H1 (cell line): ENCODE data around the gene SMAD7. TPM values are rescaled to one million over a fixed set of nuclear protein-coding genes. Genes with fewer than 3 reads are reported as not detected.

Experiments used
- CTCF ChIA-PET: fragments of 300-600 bp; sonication (Branson Sonifier 250); formaldehyde crosslinking; loops from one replicate; lab custom pipeline; 2021; ENCODE audit not compliant: partially characterized antibody; lab: Charles Lee
- POLR2A ChIA-PET: fragments of 300-600 bp; sonication (Branson Sonifier 250); formaldehyde crosslinking; loops from one replicate; lab custom pipeline; 2021; ENCODE audit warnings: inconsistent platforms; ENCODE audit not compliant: partially characterized antibody; lab: Charles Lee
- DNase-seq, 2 experiments: peaks; one replicate each; pipeline versions ENCODE4 v3.0.0 to v3.0.0-alpha.2; 2010 to 2022; ENCODE audit warnings: low spot score in 2 of 2, low read depth in 1 of 2, mixed read lengths in 1 of 2
- FAIRE-seq: peaks from 2 replicates; lab custom pipeline; 2011; peaks lifted over from hg19 to GRCh38; lab: Jason Lieb, UNC
- H2AFZ ChIP-seq: 2 replicates; pipeline ENCODE4 v1.8.1; 2012; ENCODE audit warnings: low read length, inconsistent platforms
- H2AK5ac ChIP-seq: 2 replicates; pipeline ENCODE4 v1.6.1; 2013; ENCODE audit warnings: low read depth, low read length
- H2BK120ac ChIP-seq: replicated peaks from 2 replicates; pipeline ENCODE3; 2013; ENCODE audit warnings: low read depth, low read length, inconsistent platforms
- H2BK12ac ChIP-seq: 2 replicates; pipeline ENCODE4 v1.6.1; 2013; ENCODE audit warnings: low read depth, low read length
- H2BK15ac ChIP-seq: 2 replicates; pipeline ENCODE4 v1.6.1; 2013; ENCODE audit warnings: low read length
- H2BK20ac ChIP-seq: 2 replicates; pipeline ENCODE4 v1.6.1; 2013; ENCODE audit warnings: low read length
- H2BK5ac ChIP-seq: 2 replicates; pipeline ENCODE4 v1.6.1; 2013; ENCODE audit warnings: low read depth, low read length
- H3K14ac ChIP-seq: 2 replicates; pipeline ENCODE4 v1.6.1; 2013; ENCODE audit warnings: inconsistent platforms; ENCODE audit not compliant: insufficient read length
- H3K18ac ChIP-seq: 2 replicates; pipeline ENCODE4 v1.6.1; 2013; ENCODE audit warnings: low read length; ENCODE audit errors: extremely low read depth
- H3K23ac ChIP-seq: 2 replicates; pipeline ENCODE4 v1.6.1; 2013; ENCODE audit warnings: inconsistent platforms; ENCODE audit not compliant: insufficient read length
- H3K23me2 ChIP-seq: 2 replicates; pipeline ENCODE4 v1.6.1; 2013; ENCODE audit warnings: low read depth, low read length
- H3K27ac ChIP-seq: 2 replicates; pipeline ENCODE4 v1.6.1; 2011; ENCODE audit warnings: low read depth, low read length, inconsistent platforms
- H3K27me3 ChIP-seq, 4 experiments: replicated peaks in 1 of 4; 1 replicate in 1 of 4; 2 replicates in 3 of 4; pipeline versions ENCODE4 v1.6.1 to v1.8.1; 2011 to 2013; ENCODE audit warnings: low read length in 3 of 4, mild to moderate bottlenecking in 3 of 4, inconsistent platforms in 2 of 4, mixed read lengths in 2 of 4, moderate library complexity in 1 of 4; ENCODE audit not compliant: control insufficient read depth in 3 of 4, insufficient read depth in 3 of 4; ENCODE audit errors: extremely low read depth in 1 of 4
- H3K36me3 ChIP-seq, 4 experiments: 2 replicates each; pipeline versions ENCODE4 v1.6.1 to v1.8.1; 2011 to 2013; ENCODE audit warnings: mild to moderate bottlenecking in 4 of 4, low read length in 3 of 4, moderate library complexity in 2 of 4, control low read depth in 1 of 4, inconsistent platforms in 1 of 4; ENCODE audit not compliant: insufficient read depth in 4 of 4, control insufficient read depth in 2 of 4
- H3K4ac ChIP-seq: replicated peaks from 2 replicates; pipeline ENCODE3; 2013; ENCODE audit warnings: low read length, low read depth, mixed read lengths, inconsistent platforms; ENCODE audit not compliant: insufficient read length
- H3K4me1 ChIP-seq, 4 experiments: replicated peaks in 1 of 4; 1 replicate in 1 of 4; 2 replicates in 3 of 4; pipeline versions ENCODE4 v1.6.1 to v1.8.1; 2011 to 2013; ENCODE audit warnings: low read length in 3 of 4, inconsistent platforms in 2 of 4, mixed read lengths in 1 of 4; ENCODE audit not compliant: insufficient read depth in 4 of 4, control insufficient read depth in 3 of 4
- H3K4me2 ChIP-seq, 2 experiments: 2 replicates each; pipeline versions ENCODE4 v1.6.1 to v1.8.1; 2011 to 2013; ENCODE audit warnings: low read depth in 2 of 2, low read length in 2 of 2, control low read depth in 1 of 2, inconsistent platforms in 1 of 2, mild to moderate bottlenecking in 1 of 2; ENCODE audit not compliant: insufficient read depth in 1 of 2
- H3K4me3 ChIP-seq, 4 experiments: fragments of 200-600, 300-600 bp in 1 of 4; sonication (generic), shearing (Covaris generic), sonication (Bioruptor Twin) in 1 of 4; 2 replicates each; pipeline versions ENCODE4 v1.5.1 to v1.8.1; 2011 to 2016; ENCODE audit warnings: low read length in 4 of 4, low read depth in 3 of 4, control low read depth in 2 of 4, inconsistent platforms in 2 of 4, mild to moderate bottlenecking in 2 of 4, mixed read lengths in 1 of 4, moderate library complexity in 1 of 4; ENCODE audit not compliant: insufficient read depth in 2 of 4; ENCODE audit errors: extremely low read depth in 1 of 4
- H3K56ac ChIP-seq: replicated peaks from 2 replicates; pipeline ENCODE3; 2013; ENCODE audit warnings: low read depth, mild to moderate bottlenecking, mixed read lengths, low read length, inconsistent platforms; ENCODE audit not compliant: insufficient read length
- H3K79me1 ChIP-seq: 2 replicates; pipeline ENCODE4 v1.6.1; 2013; ENCODE audit warnings: low read depth, low read length, control low read depth
- H3K79me2 ChIP-seq, 2 experiments: 2 replicates each; pipeline versions ENCODE4 v1.6.1 to v1.8.1; 2012 to 2013; ENCODE audit warnings: low read length in 2 of 2, mild to moderate bottlenecking in 2 of 2, inconsistent platforms in 1 of 2; ENCODE audit not compliant: insufficient read depth in 2 of 2, control insufficient read depth in 1 of 2
- H3K9ac ChIP-seq, 4 experiments: replicated peaks in 1 of 4; 1 replicate in 1 of 4; 2 replicates in 3 of 4; pipeline versions ENCODE4 v1.6.1 to v1.8.1; 2011 to 2013; ENCODE audit warnings: low read depth in 3 of 4, low read length in 3 of 4, control low read depth in 2 of 4, mild to moderate bottlenecking in 2 of 4, moderate library complexity in 2 of 4, inconsistent platforms in 1 of 4; ENCODE audit errors: extremely low read depth in 1 of 4
- H3K9me3 ChIP-seq, 2 experiments: 2 replicates each; pipeline versions ENCODE4 v1.6.1 to v1.8.1; 2012 to 2013; ENCODE audit warnings: mild to moderate bottlenecking in 2 of 2, moderate library complexity in 2 of 2, control low read depth in 1 of 2, inconsistent platforms in 1 of 2, low read depth in 1 of 2, low read length in 1 of 2, mixed read lengths in 1 of 2; ENCODE audit not compliant: insufficient read depth in 2 of 2
- H4K20me1 ChIP-seq, 2 experiments: replicated peaks in 1 of 2; 2 replicates each; pipeline versions ENCODE3 to v1.8.1; 2011 to 2013; ENCODE audit warnings: inconsistent platforms in 2 of 2, low read length in 2 of 2, mild to moderate bottlenecking in 1 of 2; ENCODE audit not compliant: insufficient read depth in 2 of 2, control insufficient read depth in 1 of 2
- H4K5ac ChIP-seq: 2 replicates; pipeline ENCODE4 v1.6.1; 2013; ENCODE audit warnings: low read length, low read depth, mixed read lengths, inconsistent platforms; ENCODE audit not compliant: insufficient read length
- H4K8ac ChIP-seq: 2 replicates; pipeline ENCODE4 v1.8.0; 2013; ENCODE audit warnings: mild to moderate bottlenecking, moderate library complexity, low read length, inconsistent platforms; ENCODE audit not compliant: insufficient read depth; ENCODE audit errors: extremely low read depth
- H4K91ac ChIP-seq: replicated peaks from 2 replicates; pipeline ENCODE3; 2013; ENCODE audit warnings: low read length, mixed read lengths, inconsistent platforms; ENCODE audit not compliant: insufficient read length
- ASH2L ChIP-seq: fragments of 200-600, 300-600 bp; sonication (generic); IDR thresholded peaks from one replicate; pipeline ENCODE4 v1.7.1; 2017; ENCODE audit warnings: low read length
- BACH1 ChIP-seq: IDR thresholded peaks from 2 replicates; pipeline ENCODE4 v1.6.1; 2012; ENCODE audit warnings: low read length, improper control_type of control experiment
- CBX8 ChIP-seq: fragments of 300-800, 300-1000 bp; sonication (generic); IDR thresholded peaks from 2 replicates; pipeline ENCODE4 v1.7.1; 2016; ENCODE audit warnings: low read depth, low read length, borderline replicate concordance
- E2F6 ChIP-seq: IDR thresholded peaks from 2 replicates; pipeline ENCODE4 v1.6.1; 2012; ENCODE audit warnings: inconsistent platforms
- EP300 ChIP-seq, 2 experiments: IDR thresholded peaks; 1 replicate in 1 of 2; 2 replicates in 1 of 2; pipeline ENCODE4 v1.6.1; 2011 to 2012; ENCODE audit warnings: low read depth in 2 of 2, low read length in 2 of 2, mild to moderate bottlenecking in 2 of 2, borderline replicate concordance in 1 of 2, inconsistent platforms in 1 of 2, moderate library complexity in 1 of 2
- FOSL1 ChIP-seq: IDR thresholded peaks from 2 replicates; pipeline ENCODE4 v1.6.1; 2011; ENCODE audit warnings: mild to moderate bottlenecking, low read depth, low read length, moderate library complexity; ENCODE audit not compliant: insufficient read depth
- HDAC2 ChIP-seq, 2 experiments: fragments of 300-600 bp in 1 of 2; sonication (generic) in 1 of 2; IDR thresholded peaks; 2 replicates each; pipeline ENCODE4 v1.6.1; 2011 to 2012; ENCODE audit warnings: low read depth in 2 of 2, low read length in 2 of 2, mild to moderate bottlenecking in 2 of 2, moderate library complexity in 2 of 2, borderline replicate concordance in 1 of 2, inconsistent platforms in 1 of 2
- PHF8 ChIP-seq: fragments of 200-600 bp; sonication (generic); conservative IDR thresholded peaks from 2 replicates; pipeline ENCODE4 v1.7.1; 2012; ENCODE audit warnings: low read depth, mild to moderate bottlenecking, inconsistent platforms, low read length, moderate library complexity
- SP4 ChIP-seq: IDR thresholded peaks from 2 replicates; pipeline ENCODE4 v1.6.1; 2012; ENCODE audit warnings: low read length, inconsistent platforms
- TAF1 ChIP-seq: IDR thresholded peaks from 2 replicates; pipeline ENCODE4 v1.6.1; 2011; ENCODE audit warnings: mild to moderate bottlenecking, low read depth, low read length
- ZNF274 ChIP-seq: IDR thresholded peaks from 2 replicates; pipeline ENCODE4 v1.7.0; 2012; ENCODE audit warnings: low read length, borderline replicate concordance; ENCODE audit errors: extremely low read depth
- WGBS, 2 experiments: shearing (Covaris generic) in 1 of 2; methylation state at CpG; one replicate each; pipeline versions ENCODE4 v1.1.6 to v1.1.7; 2013 to 2015; ENCODE audit warnings: low lambda C conversion rate in 2 of 2, mixed read lengths in 2 of 2, inconsistent platforms in 1 of 2, low coverage in 1 of 2, missing lambda C conversion rate in 1 of 2; ENCODE audit not compliant: insufficient replicate concordance in 2 of 2, insufficient coverage in 1 of 2, insufficient read length in 1 of 2; ENCODE audit errors: extremely low coverage in 1 of 2, missing lambda C conversion rate in 1 of 2; 5-methylcytosine and 5-hydroxymethylcytosine counted together
- polyA plus RNA-seq, 7 experiments: library from polyadenylated mRNA; depleted of rRNA in 3 of 7; stranded (reverse) in 5 of 7; unstranded in 2 of 7; fragments of >200 nt in 5 of 7; fragments of 200-250 nt in 2 of 7; gene quantifications; 1 replicate in 5 of 7; 2 replicates in 1 of 7; 4 replicates in 1 of 7; pipeline versions ENCODE4 v1.2.1 to v1.2.3, GENCODE V29; 2011 to 2013; ENCODE audit warnings: missing spikeins in 2 of 7, mixed read lengths in 2 of 7
- total RNA-seq: library from RNA; stranded (reverse); fragmentation: NEBNext Ultra II Directional; extraction: Animal tissue kit (Norgen Biotek cat#: 25700); gene quantifications from 2 replicates; pipeline ENCODE4 v1.2.1, GENCODE V29; 2021

Gene SMAD7
- total and polyA plus RNA-seq, 2 of the 8 experiments (the other 6 are each of a cell fraction or from before 2014, with no cell fraction given), result 6.5 to 15.5 TPM

- H3K4me1 ChIP-seq, result peaks cover 0 to 19% (median 11%) of the 10 kb centered on the region in 4 experiments; a peak in 6 of 7 replicates
- DNase-seq (no peak), FAIRE-seq (no peak)
- H4K8ac ChIP-seq, result no peak overlapping the region
- no peak overlapping the region for H2BK5ac ChIP-seq
- H3K4ac ChIP-seq, result no peak overlapping the region
- H3K9ac ChIP-seq, result no peak overlapping the region
- H2AK5ac ChIP-seq, result no peak overlapping the region
- H2BK12ac ChIP-seq, result no peak overlapping the region
- H2BK20ac ChIP-seq, result no peak overlapping the region
- H2BK15ac ChIP-seq, result no peak overlapping the region
- H3K27me3 ChIP-seq, result peaks cover 0 to 39% (median 21%) of the 10 kb centered on the region in 4 experiments; a peak in 5 of 7 replicates
- no peak overlapping the region for H3K18ac ChIP-seq
- H3K14ac ChIP-seq, result no peak overlapping the region
- peak overlapping the region in 1 of 2 experiments; percentile 80; a peak in 1 of 4 replicates for H3K4me2 ChIP-seq
- no peak overlapping the region for H3K23ac ChIP-seq
- CTCF ChIA-PET, result interaction anchor here (0.7 to 2.4 kb wide), 8 partner anchors 8 to 838 kb away, joined by 3 to 11 read pairs (median 4); no protein-coding TSS in a partner anchor
- WGBS, 2 experiments, result 85% methylated on average over 10 of the region's 10 CpGs; no CpG with 5 or more reads in 1 of the 2 experiments
- no peak overlapping the region for H3K56ac ChIP-seq
- peaks cover 55 to 78% of the 10 kb centered on the region in 2 experiments for H3K79me2 ChIP-seq
- H2AFZ ChIP-seq, result no peak overlapping the region
- POLR2A ChIA-PET, result interaction anchor here (0.7 to 2.9 kb wide), 11 partner anchors 9 to 683 kb away, joined by 3 to 9 read pairs (median 4); no protein-coding TSS in a partner anchor
- H2BK120ac ChIP-seq, result no peak overlapping the region
- H3K27ac ChIP-seq, result no peak overlapping the region
- H3K23me2 ChIP-seq, result peaks cover 19% of the 10 kb centered on the region; the same call in 1 of the 2 replicates
- H4K91ac ChIP-seq, result no peak overlapping the region
- no peaks in the 10 kb centered on the region; a peak in 1 of 8 replicates for H3K36me3 ChIP-seq
- no peak overlapping the region for H3K4me3 ChIP-seq
- H3K9me3 ChIP-seq, result no peaks in the 10 kb centered on the region
- peaks cover 19 to 38% of the 10 kb centered on the region in 2 experiments for H4K20me1 ChIP-seq
- H4K5ac ChIP-seq, result no peak overlapping the region
- H3K79me1 ChIP-seq, result no peaks in the 10 kb centered on the region
- TF ChIP-seq PHF8 (no peak), TAF1 (no peak), E2F6 (no peak), FOSL1 (no peak), BACH1 (no peak), EP300 (IDR thresholded peaks at IDR 0.05; ENCODE audit: borderline replicate concordance in 1 of 2, low read depth in 2 of 2, low read length in 2 of 2) (no peak), ASH2L (no peak), ZNF274 (no peak), CBX8 (no peak), SP4 (no peak), HDAC2 (IDR thresholded peaks at IDR 0.05; ENCODE audit: borderline replicate concordance in 1 of 2, low read depth in 2 of 2, low read length in 2 of 2) (no peak)
Measured at GRCh38 chr18:48947092-48947491, 3.7 kb downstream of the SMAD7 start.
